Subcutaneous adipose tissue (tissue), 4 donors: ENCODE results near the gene TP63. TPM values are rescaled to one million over a fixed set of nuclear protein-coding genes. Genes with fewer than 3 reads are reported as not detected.

Source experiments
- total RNA-seq, 4 donors: library from RNA; depleted of rRNA; stranded (reverse); fragments of >200 nt; gene quantifications; one replicate each; pipeline ENCODE4 v1.1.0, GENCODE V29; 2016
- TF ChIP-seq, protein P1 (sequence below): fragments of 450-650 bp; IDR thresholded peaks from one replicate; pipeline ENCODE4 v1.5.1; 2016; ENCODE audit warnings: low read depth, mild to moderate bottlenecking, control low read depth, antibody characterized with exemption, moderate library complexity

Gene TP63
- total RNA-seq, 4 donors from 2014 or later: 0.17 to 0.44 TPM; not detected in 2

DNA sequence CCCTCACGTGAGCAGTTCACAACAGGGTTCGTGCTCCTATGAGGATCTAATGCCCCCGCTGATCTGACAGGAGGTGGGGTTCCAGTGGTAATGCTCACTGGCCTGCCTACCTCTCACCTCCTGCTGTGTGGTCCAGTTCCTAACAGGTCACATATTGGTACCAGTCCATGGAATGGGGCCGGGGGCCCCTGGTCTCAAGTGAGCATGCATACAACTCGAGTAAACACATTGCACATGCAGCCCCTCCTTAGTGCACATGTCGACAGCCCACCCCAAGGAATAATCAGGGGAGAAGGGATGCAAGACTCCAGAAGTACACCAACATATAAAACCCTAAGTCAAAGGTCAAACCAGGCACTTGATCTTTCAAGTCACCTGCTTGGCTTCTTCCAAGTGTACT lies 127.0 kb downstream of the TP63 start:
- TF ChIP-seq, protein P1, sequence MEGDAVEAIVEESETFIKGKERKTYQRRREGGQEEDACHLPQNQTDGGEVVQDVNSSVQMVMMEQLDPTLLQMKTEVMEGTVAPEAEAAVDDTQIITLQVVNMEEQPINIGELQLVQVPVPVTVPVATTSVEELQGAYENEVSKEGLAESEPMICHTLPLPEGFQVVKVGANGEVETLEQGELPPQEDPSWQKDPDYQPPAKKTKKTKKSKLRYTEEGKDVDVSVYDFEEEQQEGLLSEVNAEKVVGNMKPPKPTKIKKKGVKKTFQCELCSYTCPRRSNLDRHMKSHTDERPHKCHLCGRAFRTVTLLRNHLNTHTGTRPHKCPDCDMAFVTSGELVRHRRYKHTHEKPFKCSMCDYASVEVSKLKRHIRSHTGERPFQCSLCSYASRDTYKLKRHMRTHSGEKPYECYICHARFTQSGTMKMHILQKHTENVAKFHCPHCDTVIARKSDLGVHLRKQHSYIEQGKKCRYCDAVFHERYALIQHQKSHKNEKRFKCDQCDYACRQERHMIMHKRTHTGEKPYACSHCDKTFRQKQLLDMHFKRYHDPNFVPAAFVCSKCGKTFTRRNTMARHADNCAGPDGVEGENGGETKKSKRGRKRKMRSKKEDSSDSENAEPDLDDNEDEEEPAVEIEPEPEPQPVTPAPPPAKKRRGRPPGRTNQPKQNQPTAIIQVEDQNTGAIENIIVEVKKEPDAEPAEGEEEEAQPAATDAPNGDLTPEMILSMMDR: no peak

- TF ChIP-seq, protein P1: no peak
Observed at GRCh38 chr3:189766416-189766815, 135.2 kb downstream of the TP63 start.

DNA sequence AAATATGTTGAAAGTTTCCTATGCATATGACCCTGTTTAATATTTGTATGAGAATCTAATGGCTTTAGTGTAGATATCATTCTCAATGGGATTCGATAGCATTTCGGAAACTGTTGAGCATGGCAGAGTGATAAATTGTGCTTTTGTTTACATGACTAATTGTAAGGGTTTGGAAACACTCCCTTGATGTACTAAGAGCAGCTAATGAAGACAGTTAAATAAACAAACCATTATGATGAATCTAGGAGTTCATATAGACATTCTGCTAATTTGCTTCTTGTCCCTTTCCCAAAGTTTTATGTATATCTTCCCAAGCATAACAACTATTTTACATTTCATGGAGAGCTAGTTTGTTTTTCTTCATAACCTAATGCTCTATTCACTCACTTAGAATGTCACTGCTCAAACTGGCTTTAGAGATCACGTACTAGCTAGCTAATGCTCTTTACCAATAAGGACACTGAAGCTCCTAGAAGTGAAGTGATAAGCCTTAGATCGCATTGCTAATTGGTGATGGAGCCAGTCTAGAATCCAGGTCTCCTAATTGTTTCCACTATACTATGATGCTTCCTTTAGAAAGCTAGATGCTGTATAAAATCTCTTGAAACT lies 140.8 kb downstream of the TP63 start:
- TF ChIP-seq, protein P1: no peak

DNA sequence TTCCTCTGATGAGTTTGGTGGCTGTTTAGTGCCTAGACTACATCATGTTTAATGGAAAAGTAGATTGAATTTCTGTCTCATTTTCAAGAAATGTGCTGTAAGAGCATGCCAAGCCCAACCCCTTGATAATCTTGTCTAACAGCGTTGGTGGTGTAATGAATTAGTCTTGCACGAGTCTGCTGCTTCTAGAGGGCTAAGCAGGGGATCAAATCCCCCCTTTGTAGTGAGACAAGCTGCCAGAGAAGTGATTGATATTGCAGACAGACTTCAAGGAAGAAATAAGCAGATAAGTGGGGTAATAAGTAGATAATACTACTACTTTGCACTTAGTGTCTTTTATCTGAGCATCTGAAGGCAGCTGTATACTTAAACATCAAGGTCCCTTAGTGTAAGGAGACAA lies 141.4 kb downstream of the TP63 start:
- TF ChIP-seq, protein P1: no peak

- TF ChIP-seq, protein P1: no peak
Observed at GRCh38 chr3:189773056-189773455, 141.9 kb downstream of the TP63 start.

DNA sequence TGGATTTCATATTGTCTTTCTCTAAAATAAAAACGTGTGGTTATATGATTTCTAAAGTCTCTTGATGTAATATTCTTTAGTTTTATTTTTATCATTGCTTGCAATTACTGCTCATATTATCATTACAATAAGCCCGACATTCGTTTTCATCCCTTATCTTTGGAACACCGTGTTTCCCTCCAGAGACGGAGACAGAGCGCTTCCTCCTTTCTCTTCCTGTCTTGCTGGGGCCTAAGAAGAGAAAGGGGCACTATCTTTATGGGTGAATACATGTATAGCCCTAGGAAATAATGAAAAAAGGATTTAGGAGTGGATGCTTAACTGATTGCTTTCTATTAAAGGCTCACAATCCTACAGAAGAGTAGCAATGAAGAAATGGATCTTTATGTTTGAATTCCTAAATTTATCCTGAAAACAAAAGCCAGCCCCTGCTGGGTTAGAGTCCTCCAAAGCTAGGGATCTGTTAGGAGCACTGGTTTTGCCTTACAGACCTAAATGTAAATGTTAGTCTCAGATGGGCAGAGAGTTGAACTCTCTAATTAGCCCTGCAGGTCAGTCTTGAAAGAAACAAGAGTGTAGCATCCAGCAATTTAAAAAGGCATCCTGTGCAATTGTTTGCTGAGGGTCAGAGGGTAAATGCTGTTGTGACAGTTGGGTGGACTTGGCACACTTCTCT lies 145.1 kb downstream of the TP63 start:
- TF ChIP-seq, protein P1: no peak

GRCh38 chr3:189778340-189778950 lies 147.3 kb downstream of the TP63 start:
- TF ChIP-seq, protein P1: no peak
